RPMI7951 (cell line): ENCODE measurements around the gene RPS15. TPM values are rescaled to one million over a fixed set of nuclear protein-coding genes. Genes with fewer than 3 reads are reported as not detected.
"Not testable (repeated sequence)": the region's sequence is repeated elsewhere in the genome, so short reads cannot be mapped to it uniquely, and the experiment has no call there.

Experiments used
- DNase-seq: peaks from one replicate; pipeline ENCODE4 v3.0.0-alpha.2; 2012; ENCODE audit warnings: low read depth
- total RNA-seq: library from RNA; depleted of rRNA; stranded (reverse); fragments of >200 nt; shearing (Covaris generic); gene quantifications from 2 replicates; pipeline ENCODE4 v1.2.3, GENCODE V29; 2014

RPS15 gene
- total RNA-seq, 1 experiment from 2014 or later, result 1,276 TPM

- DNase-seq, result no peak
These were observed 19.1 kb upstream of the RPS15 start for GRCh38 chr19:1418951-1419738.

GRCh38 chr19:1420085-1420484 lies 18.1 kb upstream of the RPS15 start:
- not testable (repeated sequence) for DNase-seq

GRCh38 chr19:1420590-1420989 lies 17.6 kb upstream of the RPS15 start:
- no peak for DNase-seq

GRCh38 chr19:1421218-1421957 lies 16.8 kb upstream of the RPS15 start:
- no peak for DNase-seq

GRCh38 chr19:1421958-1422305 lies 16.3 kb upstream of the RPS15 start:
- DNase-seq, result no peak

GRCh38 chr19:1422360-1422759 lies 15.8 kb upstream of the RPS15 start:
- DNase-seq, result no peak

GRCh38 chr19:1422943-1423342 lies 15.3 kb upstream of the RPS15 start:
- no peak for DNase-seq

GRCh38 chr19:1423436-1424191 lies 14.6 kb upstream of the RPS15 start:
- no peak for DNase-seq

- no peak for DNase-seq
These were observed 13.8 kb upstream of the RPS15 start for GRCh38 chr19:1424192-1424955.

GRCh38 chr19:1425102-1425837 lies 12.9 kb upstream of the RPS15 start:
- DNase-seq, result no peak

GRCh38 chr19:1425902-1426301 lies 12.3 kb upstream of the RPS15 start:
- no peak for DNase-seq

GRCh38 chr19:1426736-1427135 lies 11.5 kb upstream of the RPS15 start:
- DNase-seq, result no peak

GRCh38 chr19:1427221-1427920 lies 10.8 kb upstream of the RPS15 start:
- no peak for DNase-seq

- no peak for DNase-seq
These were observed 9.3 kb upstream of the RPS15 start for GRCh38 chr19:1428738-1429391.

GRCh38 chr19:1429750-1430149 lies 8.4 kb upstream of the RPS15 start:
- DNase-seq, result no peak

GRCh38 chr19:1430246-1430645 lies 8.0 kb upstream of the RPS15 start:
- no peak for DNase-seq

- no peak for DNase-seq
These were observed 6.3 kb upstream of the RPS15 start for GRCh38 chr19:1431759-1432506.

- no peak for DNase-seq
These were observed 5.7 kb upstream of the RPS15 start for GRCh38 chr19:1432507-1432887.
